Keratinocyte (primary cell): ENCODE data around the gene LYZL1.
"Not testable (repeated sequence)": the region's sequence is repeated elsewhere in the genome, so short reads cannot be mapped to it uniquely, and the experiment has no call there.

Source experiments
- CTCF ChIP-seq, 3 experiments: IDR thresholded peaks in 1 of 3; conservative IDR thresholded peaks in 1 of 3; optimal IDR thresholded peaks in 1 of 3; 2 replicates in 2 of 3; 3 replicates in 1 of 3; pipeline versions ENCODE3 to v1.5.1; 2011; ENCODE audit warnings: low read length in 3 of 3, mild to moderate bottlenecking in 3 of 3, moderate library complexity in 2 of 3, control low read depth in 1 of 3, inconsistent platforms in 1 of 3; ENCODE audit not compliant: insufficient read depth in 2 of 3; ENCODE audit errors: extremely low read depth in 1 of 3
- EZH2 ChIP-seq: IDR thresholded peaks from one replicate; pipeline ENCODE4 v1.6.1; 2012; ENCODE audit warnings: inconsistent platforms, mild to moderate bottlenecking, low read length, moderate library complexity

- TF ChIP-seq CTCF (optimal IDR thresholded peaks at IDR 0.05 in 1 of 3, IDR thresholded peaks at IDR 0.05 in 1 of 3, conservative IDR thresholded peaks at IDR 0.05 in 1 of 3; ENCODE audit: extremely low read depth in 1 of 3, insufficient read depth in 2 of 3, low read length in 3 of 3); EZH2: not testable (repeated sequence)
Observed at GRCh38 chr10:29360215-29360853, 71.5 kb downstream of the LYZL1 start.
